ENCODE data around the gene ICE2.
"Not testable (repeated sequence)": the region's sequence is repeated elsewhere in the genome, so short reads cannot be mapped to it uniquely, and the experiment has no call there.

ICE2 gene

DNA sequence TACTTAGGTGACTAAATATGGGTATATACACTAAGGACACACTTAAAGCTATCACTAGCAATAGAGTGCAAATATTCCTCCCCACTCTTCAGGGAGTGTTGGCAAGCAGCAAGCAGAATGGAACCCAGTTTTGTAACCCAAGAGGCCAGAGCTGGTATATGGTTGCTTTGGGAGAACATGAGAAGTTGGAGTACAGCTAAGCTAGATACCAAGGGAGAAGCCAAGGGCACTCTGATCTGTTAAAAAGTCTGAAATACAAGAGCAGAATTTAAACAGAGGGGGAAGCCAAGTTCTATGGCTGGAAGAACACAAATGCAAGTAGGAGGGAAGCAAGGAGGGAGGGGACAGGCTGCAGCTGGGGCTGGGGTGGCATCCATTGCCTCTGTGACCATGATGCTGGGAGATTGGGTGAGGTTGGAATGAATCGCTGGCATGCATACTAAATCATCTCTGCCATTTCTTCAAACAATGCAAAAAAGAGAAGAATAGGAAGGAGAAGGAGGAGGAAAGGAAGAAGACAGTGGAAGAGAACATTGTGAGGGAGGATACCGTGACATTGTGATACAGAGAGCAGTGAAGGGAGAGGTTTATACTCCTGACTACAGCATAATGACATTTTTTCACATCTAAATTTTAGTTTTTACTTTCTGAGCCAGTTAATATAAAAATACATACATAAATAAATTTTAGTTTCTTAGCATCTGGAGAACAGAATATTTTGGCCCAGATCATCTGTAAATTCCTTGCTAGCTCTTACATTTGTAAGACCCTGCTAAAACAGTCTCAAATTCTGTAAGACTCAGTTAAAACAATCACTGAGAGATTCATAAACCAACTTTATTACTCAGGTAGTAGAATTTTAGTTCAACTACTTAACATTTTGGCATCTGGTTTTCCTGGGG, 72.2 kb downstream of the ICE2 start:
- Histone ChIP-seq H3K27ac (ENCODE audit: low read depth, low read length) (peak overlapping the region; percentile 70), H3K4me1 (ENCODE audit: control insufficient read depth, insufficient read depth, low read length) (peaks cover 12% of the 10 kb centered on the region; the same call in 1 of the 2 replicates), H3K4me3 (ENCODE audit: low read depth, low read length) (no peak overlapping the region)

DNA sequence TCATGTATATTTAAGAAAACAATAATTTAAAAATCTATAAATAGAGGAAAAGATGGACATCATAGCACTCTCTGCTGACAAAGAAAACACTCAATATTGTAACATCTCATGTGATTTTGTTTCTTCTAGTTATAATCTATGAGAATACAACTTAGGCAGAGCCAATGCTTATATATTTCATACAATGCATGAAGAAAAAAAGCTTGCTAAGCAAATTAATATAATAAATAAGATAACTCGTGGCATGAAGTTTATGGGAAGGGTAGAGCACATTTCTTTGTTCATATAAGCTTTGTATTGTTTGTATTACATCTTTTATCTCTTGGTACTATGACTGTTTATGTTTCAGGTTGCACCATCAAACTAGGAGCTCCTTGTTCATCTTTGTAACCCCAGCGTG, 73.5 kb downstream of the ICE2 start:
- H3K4me3 ChIP-seq (ENCODE audit: low read depth, low read length): no peak overlapping the region
- H3K9ac ChIP-seq (ENCODE audit: low read depth, low read length): no peak overlapping the region
- no peak overlapping the region for H3K27ac ChIP-seq (ENCODE audit: low read depth, low read length)
- peaks cover 20% of the 10 kb centered on the region for H3K4me1 ChIP-seq (ENCODE audit: control insufficient read depth, insufficient read depth, low read length)
- H3K36me3 ChIP-seq (ENCODE audit: control insufficient read depth, insufficient read depth, low read length): no peaks in the 10 kb centered on the region
- no peaks in the 10 kb centered on the region for H3K27me3 ChIP-seq (ENCODE audit: control insufficient read depth, insufficient read depth, low read length)
- no peaks in the 10 kb centered on the region for H3K9me3 ChIP-seq (ENCODE audit: control insufficient read depth, insufficient read depth, low read length)

More for the DNA sequence above, 72.2 kb downstream of the ICE2 start:
- Histone ChIP-seq H3K27me3 (ENCODE audit: control insufficient read depth, insufficient read depth, low read length) (no peaks in the 10 kb centered on the region), H3K9me3 (ENCODE audit: control insufficient read depth, insufficient read depth, low read length) (no peaks in the 10 kb centered on the region), H3K9ac (ENCODE audit: low read depth, low read length) (no peak overlapping the region), H3K36me3 (ENCODE audit: control insufficient read depth, insufficient read depth, low read length) (no peaks in the 10 kb centered on the region)

DNA sequence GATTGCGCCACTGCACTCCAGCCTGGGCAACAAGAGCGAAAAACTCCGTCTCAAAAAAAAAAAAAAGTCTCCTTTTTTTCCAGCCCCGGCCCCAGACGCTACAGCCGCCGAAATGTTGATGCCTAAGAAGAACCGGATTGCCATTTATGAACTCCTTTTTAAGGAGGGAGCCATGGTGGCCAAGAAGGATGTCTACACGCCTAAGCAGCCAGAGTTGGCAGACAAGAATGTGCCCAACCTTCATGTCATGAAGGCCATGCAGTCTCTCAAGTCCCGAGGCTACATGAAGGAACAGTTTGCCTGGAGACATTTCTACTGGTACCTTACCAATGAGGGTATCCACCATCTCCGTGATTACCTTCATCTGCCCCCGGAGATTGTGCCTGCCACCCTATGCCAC, 74.6 kb downstream of the ICE2 start:
- H3K27me3 ChIP-seq (ENCODE audit: control insufficient read depth, insufficient read depth, low read length); H3K9me3 ChIP-seq (ENCODE audit: control insufficient read depth, insufficient read depth, low read length); H3K36me3 ChIP-seq (ENCODE audit: control insufficient read depth, insufficient read depth, low read length); H3K9ac ChIP-seq (ENCODE audit: low read depth, low read length); H3K27ac ChIP-seq (ENCODE audit: low read depth, low read length); H3K4me3 ChIP-seq (ENCODE audit: low read depth, low read length): not testable (repeated sequence)
- peaks cover 31% of the 10 kb centered on the region for H3K4me1 ChIP-seq (ENCODE audit: control insufficient read depth, insufficient read depth, low read length)

DNA sequence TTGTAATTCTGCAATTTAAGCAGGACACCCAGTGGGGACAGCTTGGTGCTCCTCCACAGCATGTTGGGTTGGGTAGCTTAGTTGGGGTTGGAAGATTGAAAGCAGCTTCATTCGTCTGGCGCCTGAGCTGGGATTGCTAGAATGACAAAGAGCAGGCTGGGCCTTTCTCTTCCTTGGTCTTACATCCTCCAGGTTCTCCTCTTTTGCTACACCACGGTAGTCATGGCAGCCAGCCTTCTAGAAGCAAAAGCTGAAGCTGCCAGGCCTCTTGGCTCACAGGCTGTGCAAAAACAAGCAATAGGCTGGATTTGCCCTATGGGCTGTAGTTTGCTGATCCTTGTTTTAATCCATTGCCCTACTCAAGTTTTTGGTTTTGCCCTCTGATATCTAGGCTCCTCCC, 78.0 kb downstream of the ICE2 start:
- no peak overlapping the region for H3K27ac ChIP-seq (ENCODE audit: low read depth, low read length)
- 0 out of 2 replicates have a peak, but pooled peaks cover 2% of the 10 kb centered on the region for H3K36me3 ChIP-seq (ENCODE audit: control insufficient read depth, insufficient read depth, low read length)
- no peaks in the 10 kb centered on the region for H3K9me3 ChIP-seq (ENCODE audit: control insufficient read depth, insufficient read depth, low read length)
- no peak overlapping the region for H3K4me3 ChIP-seq (ENCODE audit: low read depth, low read length)
- H3K4me1 ChIP-seq (ENCODE audit: control insufficient read depth, insufficient read depth, low read length): peaks cover 37% of the 10 kb centered on the region
- no peak overlapping the region for H3K9ac ChIP-seq (ENCODE audit: low read depth, low read length)
- peaks cover 16% of the 10 kb centered on the region for H3K27me3 ChIP-seq (ENCODE audit: control insufficient read depth, insufficient read depth, low read length)

DNA sequence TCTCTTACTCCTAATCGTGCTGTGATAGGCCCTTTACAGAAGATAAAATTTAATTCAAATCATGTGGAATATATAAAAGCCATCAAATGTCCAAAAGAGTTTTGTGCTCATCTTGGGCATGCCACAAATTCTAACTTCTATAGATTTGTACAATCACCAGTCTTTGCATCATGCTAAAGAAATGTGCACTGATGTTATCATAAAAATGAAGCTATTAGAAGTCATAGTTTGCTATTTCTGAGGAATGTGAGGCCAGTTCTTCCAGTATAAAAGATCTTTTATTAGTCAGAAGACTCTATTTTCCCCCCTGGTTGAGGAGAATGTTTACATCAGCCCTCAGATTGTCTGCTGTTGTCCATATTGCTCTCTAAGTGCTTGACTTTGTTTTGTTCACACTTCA, 79.0 kb downstream of the ICE2 start:
- peaks cover 9% of the 10 kb centered on the region; the same call in 1 of the 2 replicates for H3K36me3 ChIP-seq (ENCODE audit: control insufficient read depth, insufficient read depth, low read length)
- no peaks in the 10 kb centered on the region for H3K9me3 ChIP-seq (ENCODE audit: control insufficient read depth, insufficient read depth, low read length)
- H3K9ac ChIP-seq (ENCODE audit: low read depth, low read length): no peak overlapping the region
- H3K4me3 ChIP-seq (ENCODE audit: low read depth, low read length): no peak overlapping the region
- H3K27ac ChIP-seq (ENCODE audit: low read depth, low read length): no peak overlapping the region
- peaks cover 45% of the 10 kb centered on the region for H3K4me1 ChIP-seq (ENCODE audit: control insufficient read depth, insufficient read depth, low read length)
- peaks cover 16% of the 10 kb centered on the region for H3K27me3 ChIP-seq (ENCODE audit: control insufficient read depth, insufficient read depth, low read length)

DNA sequence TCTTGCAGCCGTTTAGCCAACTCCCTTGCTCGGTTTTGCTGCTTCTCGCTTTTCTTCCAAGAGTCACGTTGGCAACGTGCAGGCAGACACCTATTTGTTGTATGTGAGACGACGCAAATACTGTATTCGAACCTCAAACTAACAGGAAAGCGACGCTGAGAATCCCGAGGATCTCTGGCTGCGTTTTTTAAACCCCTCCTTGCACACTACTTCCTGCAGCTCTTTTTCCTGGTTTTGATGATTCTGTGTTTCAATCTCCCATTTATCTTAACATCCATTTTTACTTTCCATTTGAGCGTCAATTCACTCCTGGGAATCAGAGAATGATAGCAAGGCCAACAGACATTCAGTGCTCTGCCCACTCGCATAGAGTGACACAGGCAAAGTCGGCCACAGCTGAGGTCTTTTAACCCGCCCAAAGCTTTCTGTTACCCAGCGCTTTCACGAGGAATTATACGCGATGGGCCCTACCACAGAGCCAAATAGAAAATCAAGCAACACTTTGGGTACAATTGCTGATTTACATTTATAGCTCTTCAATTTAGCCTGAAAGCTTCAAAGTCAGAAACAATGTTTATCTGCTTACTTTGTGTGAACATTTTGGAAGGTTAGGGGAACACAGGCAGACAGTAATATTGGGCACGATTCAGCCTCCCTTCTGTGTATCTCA, 79.6 kb downstream of the ICE2 start:
- peak overlapping the region; percentile 93 for H3K4me3 ChIP-seq (ENCODE audit: low read depth, low read length)

DNA sequence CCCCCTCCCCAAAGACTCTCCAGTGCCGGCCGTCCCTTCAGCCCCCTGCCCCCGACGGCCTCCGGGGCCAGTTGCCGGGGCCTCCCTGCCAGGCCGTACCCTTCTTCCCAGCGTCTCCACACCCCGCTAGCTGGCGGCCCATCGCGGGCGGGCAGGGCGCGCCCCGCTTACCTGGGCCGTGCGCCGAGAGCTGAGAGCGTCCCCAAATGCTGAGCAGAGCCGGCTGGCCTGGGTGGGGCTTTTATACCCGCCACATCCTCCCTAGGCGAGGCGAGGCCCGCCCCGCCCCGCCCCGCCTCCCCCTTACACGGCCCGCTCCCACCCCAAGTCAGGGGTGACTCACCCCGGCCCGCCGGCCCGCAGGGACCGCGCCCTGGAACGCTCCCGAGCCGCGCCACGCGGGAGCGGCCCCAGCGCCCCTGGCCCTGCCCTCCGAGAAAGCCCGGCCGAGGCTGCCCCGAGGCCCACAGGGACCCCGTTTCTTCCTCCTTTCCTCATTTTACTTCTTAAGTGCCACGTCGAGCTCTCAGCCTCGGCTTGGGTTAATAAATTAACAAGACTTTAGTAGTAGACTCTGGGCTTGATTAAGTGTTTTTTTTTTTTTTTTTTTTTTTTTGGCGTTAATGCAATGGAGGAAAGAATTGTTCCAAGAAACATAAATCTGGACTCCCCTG, 81.0 kb downstream of the ICE2 start, which contains the start of gene ANXA2:
TSS of gene ANXA2 (minus strand) at position 215 of the 674 bp plus-strand sequence. CDS start 11,911 bp downstream, outside the sequence.
- H3K27ac ChIP-seq (ENCODE audit: low read depth, low read length): peak within 1 kb of the TSS; percentile 83

More for the DNA sequence above, 79.6 kb downstream of the ICE2 start:
- H3K9ac ChIP-seq (ENCODE audit: low read depth, low read length): 0 out of 2 replicates have a peak overlapping the region, but pooled peaks have one; percentile 13
- H3K4me1 ChIP-seq (ENCODE audit: control insufficient read depth, insufficient read depth, low read length): peaks cover 50% of the 10 kb centered on the region
- H3K27ac ChIP-seq (ENCODE audit: low read depth, low read length): no peak overlapping the region
- H3K36me3 ChIP-seq (ENCODE audit: control insufficient read depth, insufficient read depth, low read length): peaks cover 13% of the 10 kb centered on the region; the same call in 1 of the 2 replicates
- H3K9me3 ChIP-seq (ENCODE audit: control insufficient read depth, insufficient read depth, low read length): no peaks in the 10 kb centered on the region
- H3K27me3 ChIP-seq (ENCODE audit: control insufficient read depth, insufficient read depth, low read length): peaks cover 16% of the 10 kb centered on the region

DNA sequence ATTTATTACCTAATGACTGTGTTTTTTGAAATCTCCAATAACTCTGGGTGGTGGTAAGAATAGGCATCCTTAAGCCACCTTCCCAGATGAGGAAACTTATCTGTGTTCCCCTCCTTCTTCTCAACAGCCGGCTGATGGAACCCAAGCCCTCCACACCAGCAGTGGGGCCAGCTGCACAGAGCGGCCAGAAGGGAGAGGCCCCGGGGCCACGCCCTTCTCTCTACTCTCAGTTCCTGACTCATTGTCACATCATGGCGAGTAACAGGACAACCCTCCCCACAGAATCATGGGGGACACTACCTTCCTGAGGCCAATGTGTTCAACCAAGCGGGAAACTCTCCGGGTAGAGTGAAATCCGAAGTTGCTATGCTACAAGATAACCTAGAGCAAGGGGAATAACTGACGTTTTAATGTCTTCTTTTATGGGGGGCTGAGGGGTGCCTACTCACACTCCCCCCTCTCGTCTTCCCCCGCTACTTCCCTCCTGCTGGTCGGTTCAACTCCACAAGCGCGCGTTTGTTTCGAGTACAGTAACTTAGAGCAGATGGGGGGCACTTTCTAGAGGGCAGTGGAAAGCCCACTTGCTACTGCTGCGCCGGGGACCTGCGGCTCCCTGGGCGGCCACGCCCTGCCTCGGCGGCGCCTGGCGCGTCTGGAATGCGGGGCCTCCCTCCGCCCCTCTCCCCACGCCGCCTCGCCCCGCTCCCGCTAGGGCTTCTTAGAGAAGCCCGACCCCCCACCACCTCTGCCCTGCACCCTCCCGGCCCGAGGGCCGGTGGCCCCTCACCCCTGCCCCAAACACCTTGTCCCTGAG, 81.8 kb downstream of the ICE2 start:
- peaks cover 71% of the 10 kb centered on the region for H3K4me1 ChIP-seq (ENCODE audit: control insufficient read depth, insufficient read depth, low read length)
- peak overlapping the region; percentile 83 for H3K27ac ChIP-seq (ENCODE audit: low read depth, low read length)
- H3K9ac ChIP-seq (ENCODE audit: low read depth, low read length): peak overlapping the region; percentile 81
- peaks cover 16% of the 10 kb centered on the region for H3K27me3 ChIP-seq (ENCODE audit: control insufficient read depth, insufficient read depth, low read length)
- H3K4me3 ChIP-seq (ENCODE audit: low read depth, low read length): peak overlapping the region; percentile 93
- H3K9me3 ChIP-seq (ENCODE audit: control insufficient read depth, insufficient read depth, low read length): no peaks in the 10 kb centered on the region
- peaks cover 17% of the 10 kb centered on the region; the same call in 1 of the 2 replicates for H3K36me3 ChIP-seq (ENCODE audit: control insufficient read depth, insufficient read depth, low read length)

More for the DNA sequence above, 81.0 kb downstream of the ICE2 start, which contains the start of gene ANXA2:
- no peaks in the 10 kb centered on the region for H3K9me3 ChIP-seq (ENCODE audit: control insufficient read depth, insufficient read depth, low read length)
- peak within 1 kb of the TSS; percentile 93 for H3K4me3 ChIP-seq (ENCODE audit: low read depth, low read length)
- peaks cover 64% of the 10 kb centered on the region for H3K4me1 ChIP-seq (ENCODE audit: control insufficient read depth, insufficient read depth, low read length)
- H3K36me3 ChIP-seq (ENCODE audit: control insufficient read depth, insufficient read depth, low read length): peaks cover 17% of the 10 kb centered on the region; the same call in 1 of the 2 replicates
- H3K9ac ChIP-seq (ENCODE audit: low read depth, low read length): peak within 1 kb of the TSS; percentile 82
- peaks cover 16% of the 10 kb centered on the region for H3K27me3 ChIP-seq (ENCODE audit: control insufficient read depth, insufficient read depth, low read length)

DNA sequence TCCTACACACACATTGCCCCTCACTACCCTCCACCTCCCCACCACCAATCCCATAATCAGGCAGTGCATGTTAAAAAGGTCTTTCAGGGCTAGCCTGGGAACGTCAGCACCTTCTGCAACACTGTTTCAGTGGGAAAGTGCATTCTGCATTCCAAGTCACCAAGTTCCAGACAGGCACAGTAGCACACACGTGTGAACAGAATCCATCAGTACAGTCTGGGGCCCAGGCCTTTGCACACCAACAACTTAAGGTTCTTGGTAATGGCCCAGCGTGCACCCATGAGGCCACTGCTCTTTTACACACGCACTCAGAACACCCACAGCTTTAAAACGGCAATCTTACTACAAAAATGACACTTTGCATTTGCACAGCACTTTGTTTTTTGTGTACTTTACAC, 82.4 kb downstream of the ICE2 start:
- peaks cover 17% of the 10 kb centered on the region; the same call in 1 of the 2 replicates for H3K36me3 ChIP-seq (ENCODE audit: control insufficient read depth, insufficient read depth, low read length)
- no peaks in the 10 kb centered on the region for H3K9me3 ChIP-seq (ENCODE audit: control insufficient read depth, insufficient read depth, low read length)
- peaks cover 77% of the 10 kb centered on the region for H3K4me1 ChIP-seq (ENCODE audit: control insufficient read depth, insufficient read depth, low read length)
- H3K9ac ChIP-seq (ENCODE audit: low read depth, low read length): peak overlapping the region; percentile 81
- H3K4me3 ChIP-seq (ENCODE audit: low read depth, low read length): peak overlapping the region; percentile 93
- H3K27ac ChIP-seq (ENCODE audit: low read depth, low read length): peak overlapping the region; percentile 83
- peaks cover 16% of the 10 kb centered on the region for H3K27me3 ChIP-seq (ENCODE audit: control insufficient read depth, insufficient read depth, low read length)

DNA sequence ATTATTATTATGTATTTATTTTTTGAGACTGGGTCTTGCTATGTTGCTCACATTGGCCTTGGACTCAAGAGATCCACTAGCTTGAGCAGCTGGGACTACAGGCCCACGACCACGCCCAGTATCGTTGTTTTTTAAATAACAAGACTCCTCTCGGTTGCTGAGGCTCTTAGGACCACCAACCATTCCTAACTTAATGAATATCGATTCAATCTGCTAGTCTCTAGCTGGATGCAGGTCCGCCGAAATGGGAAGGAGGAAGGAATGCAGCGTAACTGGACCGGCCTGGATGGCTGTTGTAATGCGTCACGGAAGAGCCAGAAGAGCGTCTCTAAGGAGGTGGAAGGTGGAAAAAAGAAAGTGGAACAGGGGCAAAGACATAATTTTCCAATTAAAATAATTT, 82.8 kb downstream of the ICE2 start:
- peak overlapping the region; percentile 81; the same call in 1 of the 2 replicates for H3K9ac ChIP-seq (ENCODE audit: low read depth, low read length)
- H3K27ac ChIP-seq (ENCODE audit: low read depth, low read length): no peak overlapping the region
- peaks cover 17% of the 10 kb centered on the region; the same call in 1 of the 2 replicates for H3K36me3 ChIP-seq (ENCODE audit: control insufficient read depth, insufficient read depth, low read length)
- H3K27me3 ChIP-seq (ENCODE audit: control insufficient read depth, insufficient read depth, low read length): peaks cover 16% of the 10 kb centered on the region
- peak overlapping the region; percentile 93 for H3K4me3 ChIP-seq (ENCODE audit: low read depth, low read length)
- no peaks in the 10 kb centered on the region for H3K9me3 ChIP-seq (ENCODE audit: control insufficient read depth, insufficient read depth, low read length)
- H3K4me1 ChIP-seq (ENCODE audit: control insufficient read depth, insufficient read depth, low read length): peaks cover 80% of the 10 kb centered on the region
